Left lung (tissue), 10 donors: ENCODE results near the gene IPO4. TPM values are rescaled to one million over a fixed set of nuclear protein-coding genes. Genes with fewer than 3 reads are reported as not detected.

ENCODE experiments used
- ATAC-seq: fragments of 200-7000 bp; cut with Tn5 transposase; one replicate; pipeline ENCODE4 v1.9.1; 2020; ENCODE audit warnings: moderate library complexity
- DNase-seq, 4 donors: peaks; one replicate each; pipeline ENCODE4 v3.0.0-alpha.2; 2013 to 2020
- H3K27ac ChIP-seq, 2 donors: fragments of 200-600 bp; sonication (generic) in 1 of 2; one replicate each; pipeline versions ENCODE4 v1.5.0 to v1.8.0; 2020 to 2021
- H3K27me3 ChIP-seq, 2 donors: fragments of 200-600 bp; sonication (generic) in 1 of 2; one replicate each; pipeline versions ENCODE4 v1.5.0 to v1.8.0; 2020 to 2021
- H3K36me3 ChIP-seq, 2 donors: fragments of 200-600 bp; sonication (generic) in 1 of 2; one replicate each; pipeline versions ENCODE4 v1.5.0 to v1.8.0; 2020 to 2021
- H3K4me1 ChIP-seq, 2 donors: fragments of 200-600 bp; one replicate each; pipeline ENCODE4 v1.8.0; 2021
- H3K4me3 ChIP-seq, 2 donors: fragments of 200-600 bp; sonication (generic) in 1 of 2; one replicate each; pipeline versions ENCODE4 v1.5.0 to v1.8.0; 2020 to 2021; ENCODE audit warnings: mild to moderate bottlenecking in 1 of 2
- H3K9me3 ChIP-seq, 2 donors: fragments of 200-600 bp; sonication (generic) in 1 of 2; one replicate each; pipeline versions ENCODE4 v1.5.0 to v1.8.0; 2020 to 2021
- CTCF ChIP-seq, 2 donors: fragments of 200-600 bp; sonication (generic) in 1 of 2; IDR thresholded peaks; one replicate each; pipeline versions ENCODE4 v1.5.0 to v1.8.0; 2021; ENCODE audit warnings: antibody characterized with exemption in 2 of 2
- intact Hi-C, 2 donors: fragments of 100-400 bp; cut with DNase I; formaldehyde crosslinking; loops; one replicate each; pipeline versions ENCODE4 v1.11.2 to v1.14.2; 2022
- polyA plus RNA-seq, 6 donors: library from polyadenylated mRNA; unstranded; fragments of 120-200 nt; gene quantifications; one replicate each; pipeline ENCODE4 v1.2.1, GENCODE V29; 2013; ENCODE audit not compliant: insufficient read length in 6 of 6
- total RNA-seq, 2 donors: library from RNA; stranded (reverse); fragmentation: NEBNext Ultra II Directional; extraction: Animal tissue kit (Norgen Biotek cat#: 25700); gene quantifications; one replicate each; pipeline ENCODE4 v1.2.1, GENCODE V29; 2021
- donor health status: DM: no; HTN: yes; CAD: no.
- donor health status: DM: no; HTN: no; CAD: no.

Gene IPO4
- total and polyA plus RNA-seq, 8 donors, result 22.6 to 62.4 (median 29.0) TPM

DNA sequence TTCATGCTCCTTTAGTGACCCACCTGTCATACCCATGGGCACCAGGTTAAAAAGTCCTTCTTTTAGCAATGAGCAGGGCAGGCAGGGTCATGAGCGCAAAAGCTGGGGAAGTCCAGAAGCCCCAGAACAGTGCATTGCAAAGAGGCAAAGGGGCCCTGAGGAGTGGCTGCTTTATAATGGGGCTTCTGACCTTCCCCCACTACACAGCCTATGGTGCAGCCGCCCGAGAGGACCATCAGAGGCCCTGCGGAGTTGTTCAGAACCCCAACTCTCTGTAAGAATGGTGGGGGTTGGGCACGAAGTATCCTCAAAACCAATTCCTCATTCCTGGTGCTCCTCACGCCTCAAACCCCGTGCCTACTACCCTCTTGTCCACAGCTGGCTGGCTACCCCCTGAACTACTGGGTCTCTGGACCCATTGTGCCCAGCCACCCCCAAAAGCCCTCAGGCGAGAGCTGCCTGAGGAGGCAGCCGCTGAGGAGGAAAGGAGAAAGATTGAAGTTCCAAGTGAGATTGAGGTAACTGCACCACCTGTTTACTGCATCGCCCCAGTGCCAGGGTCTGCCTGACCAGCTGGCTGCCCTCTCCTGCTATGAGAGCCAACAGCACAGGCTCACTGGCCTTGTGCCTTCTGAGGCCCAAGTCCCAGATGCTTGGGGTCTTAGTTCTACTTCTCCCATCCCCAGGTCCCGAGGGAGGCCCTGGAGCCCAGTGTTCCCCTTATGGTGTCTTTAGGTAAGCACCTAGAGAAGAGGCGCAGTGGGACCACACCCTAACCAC is 10.0 kb downstream of the IPO4 start:
- intact Hi-C loops, result no loop called here
- no peaks in the 10 kb centered on the region for H3K4me1 ChIP-seq
- peaks cover 0 to 100% of the 10 kb centered on the region in 2 donors for H3K36me3 ChIP-seq
- H3K9me3 ChIP-seq, result no peaks in the 10 kb centered on the region
- TF ChIP-seq CTCF (IDR thresholded peaks at IDR 0.05), result no peak
- H3K27me3 ChIP-seq, result no peaks in the 10 kb centered on the region
- H3K27ac ChIP-seq, result no peak overlapping the region
- H3K4me3 ChIP-seq, result no peak overlapping the region
- DNase-seq (peak in 1 of 4 donors; percentile 18), ATAC-seq (no peak)

DNA sequence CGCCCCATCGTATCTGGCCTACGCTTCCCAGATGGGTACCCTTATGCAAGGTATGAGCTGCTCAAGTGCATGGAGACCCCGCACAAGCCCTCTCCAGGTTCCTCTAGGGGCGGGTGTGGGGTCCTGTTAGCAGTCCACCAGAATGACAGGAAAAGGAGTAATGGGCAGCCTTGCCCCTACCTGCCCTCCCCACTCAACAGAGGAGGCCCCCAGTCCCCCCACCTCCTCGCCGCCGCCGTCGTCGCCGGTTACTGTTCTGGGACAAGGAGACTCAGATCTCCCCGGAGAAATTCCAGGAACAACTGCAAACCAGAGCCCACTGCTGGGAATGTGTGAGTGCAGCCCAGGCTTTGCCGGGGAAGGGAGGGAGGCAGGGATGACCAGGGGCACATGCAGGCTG is 10.7 kb downstream of the IPO4 start:
- DNase-seq (no peak), ATAC-seq (no peak)
- Histone ChIP-seq H3K4me1 (no peaks in the 10 kb centered on the region), H3K27ac (no peak overlapping the region), H3K36me3 (peaks cover 0 to 100% of the 10 kb centered on the region in 2 donors), H3K9me3 (no peaks in the 10 kb centered on the region), H3K4me3 (no peak overlapping the region), H3K27me3 (no peaks in the 10 kb centered on the region)
- intact Hi-C loops, result no loop called here
- no peak for TF ChIP-seq CTCF (IDR thresholded peaks at IDR 0.05)

DNA sequence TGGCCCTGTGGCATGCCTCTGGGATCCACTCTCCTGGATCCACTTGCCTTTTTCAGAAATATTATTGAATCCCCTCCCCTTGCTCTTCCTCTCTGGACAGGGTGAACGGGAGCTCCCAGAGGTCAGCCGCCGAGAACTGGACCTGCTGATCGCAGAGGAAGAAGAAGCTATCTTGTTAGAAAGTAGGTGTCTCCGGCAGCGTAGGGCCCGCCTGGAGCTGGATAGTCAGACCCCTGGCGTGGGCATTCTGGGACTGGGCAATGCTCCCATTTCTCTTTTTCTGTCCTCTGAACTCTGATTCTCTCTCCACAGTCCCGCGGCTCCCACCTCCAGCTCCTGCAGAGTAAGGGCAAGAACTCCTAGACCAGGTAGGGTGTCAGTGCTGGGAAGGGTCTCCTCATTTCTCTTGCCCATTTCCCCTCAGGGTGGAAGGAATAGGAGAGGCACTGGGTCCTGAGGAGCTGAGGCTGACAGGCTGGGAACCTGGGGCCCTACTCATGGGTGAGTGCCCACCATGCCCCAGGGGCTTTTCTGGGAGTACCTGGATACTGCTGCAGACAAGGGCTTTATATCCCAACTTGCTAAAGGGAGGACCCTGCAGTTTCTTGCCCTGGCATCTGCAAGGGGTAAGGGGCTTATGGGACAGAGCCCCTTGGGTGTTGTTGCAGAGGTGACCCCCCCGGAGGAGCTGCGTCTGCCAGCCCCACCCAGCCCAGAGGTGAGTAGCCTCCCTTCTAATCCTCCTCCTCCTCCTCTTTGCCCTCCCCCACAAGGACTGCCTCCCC is 11.4 kb downstream of the IPO4 start:
- Histone ChIP-seq H3K27ac (no peak overlapping the region), H3K27me3 (no peaks in the 10 kb centered on the region), H3K4me1 (no peaks in the 10 kb centered on the region), H3K4me3 (no peak overlapping the region), H3K36me3 (peaks cover 0 to 100% of the 10 kb centered on the region in 2 donors), H3K9me3 (no peaks in the 10 kb centered on the region)
- ATAC-seq (no peak), DNase-seq (no peak)
- no peak for TF ChIP-seq CTCF (IDR thresholded peaks at IDR 0.05)
- intact Hi-C loops, result no loop called here

GRCh38 chr14:24176599-24176998 is 12.0 kb downstream of the IPO4 start:
- TF ChIP-seq CTCF (IDR thresholded peaks at IDR 0.05), result no peak

DNA sequence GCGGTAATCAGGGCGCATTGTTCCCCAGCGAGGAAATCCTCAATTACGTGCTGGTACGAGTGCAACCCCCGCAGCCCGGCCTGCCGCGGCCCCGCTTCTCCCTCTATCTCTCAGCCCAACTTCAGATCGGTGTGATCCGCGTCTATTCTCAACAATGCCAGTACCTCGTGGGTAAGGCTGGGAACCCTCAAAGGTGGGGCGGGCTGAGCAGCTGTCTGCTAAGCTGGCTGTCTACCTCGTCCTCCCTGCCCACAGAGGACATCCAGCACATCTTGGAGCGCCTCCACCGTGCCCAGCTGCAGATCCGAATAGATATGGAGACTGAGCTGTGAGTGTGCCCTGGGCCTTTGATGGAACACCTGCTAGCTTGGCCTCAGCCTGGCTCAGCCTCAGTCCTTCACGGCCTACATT is 15.7 kb downstream of the IPO4 start:
- H3K4me1 ChIP-seq, result peaks cover 0 to 20% of the 10 kb centered on the region in 2 donors
- DNase-seq (peak in 1 of 4 donors; percentile 73), ATAC-seq (no peak)
- H3K9me3 ChIP-seq, result no peaks in the 10 kb centered on the region
- H3K27me3 ChIP-seq, result no peaks in the 10 kb centered on the region
- H3K36me3 ChIP-seq, result peaks cover 0 to 87% of the 10 kb centered on the region in 2 donors
- H3K27ac ChIP-seq, result no peak overlapping the region
- intact Hi-C loops, result no loop called here
- peak overlapping the region; percentile 16 to 34 for H3K4me3 ChIP-seq
- TF ChIP-seq CTCF (IDR thresholded peaks at IDR 0.05), result no peak

More at GRCh38 chr14:24176599-24176998, 12.0 kb downstream of the IPO4 start:
- ATAC-seq, result no peak
- H3K4me1 ChIP-seq, result peaks cover 0 to 6% of the 10 kb centered on the region in 2 donors
- intact Hi-C loops, result no loop called here
- H3K27ac ChIP-seq, result no peak overlapping the region
- H3K4me3 ChIP-seq, result no peak overlapping the region
- H3K9me3 ChIP-seq, result no peaks in the 10 kb centered on the region
- no peaks in the 10 kb centered on the region for H3K27me3 ChIP-seq
- H3K36me3 ChIP-seq, result peaks cover 0 to 96% of the 10 kb centered on the region in 2 donors
- no peak for DNase-seq
